Amniotic epithelial cell (primary cell): ENCODE data around the gene COG5.
"Not testable (repeated sequence)": the region's sequence is repeated elsewhere in the genome, so short reads cannot be mapped to it uniquely, and the experiment has no call there.

Experiments
- DNase-seq: peaks from one replicate; pipeline ENCODE4 v3.0.0-alpha.2; 2010; ENCODE audit warnings: low read depth

Gene COG5

DNA sequence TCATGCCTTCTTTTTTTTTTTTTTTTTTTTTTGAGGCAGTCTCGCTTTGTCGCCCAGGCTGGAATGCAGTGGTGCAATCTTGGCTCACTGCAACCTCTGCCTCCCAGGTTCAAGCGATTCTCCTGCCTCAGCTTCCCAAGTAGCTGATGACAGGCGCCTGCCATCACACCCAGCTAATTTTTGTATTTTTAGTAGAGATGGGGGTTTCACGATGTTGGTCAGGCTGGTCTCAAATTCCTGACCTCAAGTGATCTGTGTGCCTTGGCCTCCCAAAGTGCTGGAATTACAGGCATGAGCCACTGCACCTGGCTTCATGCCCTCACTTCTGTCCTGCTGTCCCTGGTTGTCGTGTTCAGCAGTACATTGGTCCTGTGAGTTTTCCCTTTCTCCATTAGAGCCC lies 342.9 kb downstream of the COG5 start:
- DNase-seq = not testable (repeated sequence)

DNA sequence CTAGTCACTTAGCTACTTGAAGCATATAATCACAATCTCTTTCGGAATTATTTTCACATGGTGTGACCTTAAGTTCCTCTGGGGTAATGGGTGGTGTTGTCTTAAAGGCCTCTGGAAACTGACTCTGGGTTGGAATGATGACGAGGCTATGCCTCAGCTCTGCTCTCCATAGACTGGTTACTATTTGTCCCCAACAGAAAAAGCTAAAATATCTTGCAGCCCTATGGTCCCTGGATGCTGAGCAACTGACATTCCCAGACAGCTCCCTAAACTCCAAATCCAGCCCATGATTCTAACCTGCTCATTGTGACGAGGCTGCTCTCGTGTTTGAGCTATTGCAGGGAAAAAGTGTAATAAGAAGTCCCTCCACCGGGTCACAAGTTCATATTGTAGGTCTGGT lies 343.4 kb downstream of the COG5 start:
- no peak for DNase-seq

DNA sequence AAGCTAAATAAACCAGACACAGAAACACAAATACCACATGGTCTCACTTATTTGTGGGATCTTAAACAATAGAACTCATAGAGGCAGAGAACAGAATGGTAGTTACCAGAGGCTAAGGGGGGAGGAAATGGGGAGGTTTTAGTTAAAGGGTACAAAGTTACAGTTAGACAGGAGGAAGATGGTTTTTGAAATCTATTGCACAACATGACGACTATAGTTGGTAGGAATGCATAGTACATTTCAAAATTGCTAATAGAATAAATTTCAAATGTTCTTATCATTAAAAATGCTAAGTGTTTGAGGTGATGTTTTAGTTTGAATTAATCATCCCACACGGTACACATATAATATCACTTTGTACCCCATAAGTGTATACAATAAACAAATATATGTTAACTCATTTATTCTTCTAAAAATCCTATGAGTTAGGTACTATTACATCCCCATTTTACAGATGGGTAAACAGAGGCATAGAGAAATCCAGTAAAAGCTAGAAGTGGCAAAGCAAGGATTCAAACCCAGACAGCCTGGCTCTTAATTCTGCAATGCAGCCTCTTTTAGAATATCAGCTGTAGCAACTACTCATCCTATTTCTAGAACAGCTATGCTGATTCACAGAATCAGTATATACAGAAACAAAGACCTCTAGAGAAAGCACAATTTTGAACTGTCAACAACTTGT lies 344.0 kb downstream of the COG5 start:
- no peak for DNase-seq

DNA sequence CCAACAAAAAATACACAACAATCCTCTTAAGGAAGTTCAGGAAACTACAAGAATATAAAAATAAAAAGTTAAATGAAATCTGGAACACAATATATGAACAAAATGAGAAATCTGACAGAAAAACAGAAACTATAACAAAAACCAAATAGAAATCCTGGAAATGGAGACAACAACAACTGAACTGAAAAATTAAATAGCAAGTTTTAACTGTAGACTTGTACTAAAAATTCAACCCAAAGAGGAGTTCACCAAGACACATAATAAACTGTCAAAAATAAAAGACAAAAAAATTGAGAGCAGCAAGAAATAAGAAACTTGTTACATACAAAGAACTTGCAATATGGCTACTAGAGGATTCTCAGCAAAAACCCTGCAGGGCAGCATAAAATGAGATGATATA lies 349.8 kb downstream of the COG5 start:
- no peak for DNase-seq

DNA sequence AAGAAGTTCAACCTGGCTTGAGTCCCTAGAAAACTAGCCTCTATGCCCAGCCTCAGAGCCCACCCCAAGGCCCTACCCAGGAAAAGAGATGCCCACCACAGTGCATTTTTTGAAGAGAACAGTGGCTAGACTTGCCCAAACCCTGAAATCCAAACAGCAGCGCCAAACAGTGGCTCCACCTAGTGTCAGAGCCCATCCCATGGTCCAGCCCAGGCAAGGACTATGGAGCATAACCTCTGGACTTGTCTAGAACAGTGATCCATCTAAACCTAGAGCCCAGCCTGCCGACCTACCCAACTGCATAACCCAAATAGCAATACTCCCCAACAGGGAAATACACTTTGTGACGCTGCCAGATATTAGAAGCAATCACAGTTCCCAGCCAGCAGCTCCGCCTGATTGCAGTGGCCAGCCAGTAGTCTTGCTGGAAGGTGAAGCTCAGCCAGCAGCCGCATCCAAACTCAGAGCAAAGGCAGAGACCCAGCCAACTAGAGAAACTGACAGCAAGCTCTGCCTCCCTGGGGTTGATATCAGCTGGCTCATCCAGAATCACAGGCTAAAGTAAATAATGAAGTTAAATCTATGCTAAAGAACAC lies 350.4 kb downstream of the COG5 start:
- DNase-seq = no peak

DNA sequence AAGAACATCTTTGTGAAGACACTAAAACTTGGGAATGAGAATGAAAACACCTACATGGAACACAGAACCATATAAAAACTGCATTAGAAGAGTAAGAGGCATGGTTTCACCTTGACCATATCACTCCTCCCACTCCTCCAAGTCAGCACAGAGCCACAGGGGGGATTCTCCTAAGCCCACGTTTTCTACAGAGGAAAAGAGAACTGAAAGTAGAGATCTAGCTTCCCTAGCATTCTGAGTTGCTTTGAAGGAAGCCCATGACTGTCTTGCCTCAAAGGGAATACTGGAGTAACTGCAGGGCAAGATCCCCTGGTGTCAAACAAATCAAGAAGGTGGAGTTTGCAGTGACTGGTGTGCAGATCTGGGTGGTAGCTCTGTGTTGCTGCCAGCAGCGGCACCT lies 351.0 kb downstream of the COG5 start:
- no peak for DNase-seq

DNA sequence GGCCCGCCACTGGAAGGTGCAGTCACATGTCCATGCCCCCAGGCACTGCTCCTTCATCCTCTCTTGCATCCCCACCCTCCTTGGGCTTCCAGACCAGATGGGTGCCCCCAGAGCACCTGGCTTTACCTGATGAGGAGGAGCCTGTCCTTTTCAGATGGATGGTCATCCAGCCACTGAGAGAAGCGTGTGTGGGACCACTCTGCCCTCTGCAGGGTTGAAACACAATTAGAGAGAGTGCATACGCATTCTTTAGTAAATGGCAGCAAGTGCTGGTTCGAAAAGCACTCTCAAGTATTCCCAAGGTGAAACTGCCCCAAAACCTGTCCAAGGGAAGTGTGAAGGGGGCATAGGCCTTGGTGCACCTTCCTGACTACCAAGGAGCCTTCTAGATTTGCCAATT lies 353.3 kb downstream of the COG5 start:
- no peak for DNase-seq

DNA sequence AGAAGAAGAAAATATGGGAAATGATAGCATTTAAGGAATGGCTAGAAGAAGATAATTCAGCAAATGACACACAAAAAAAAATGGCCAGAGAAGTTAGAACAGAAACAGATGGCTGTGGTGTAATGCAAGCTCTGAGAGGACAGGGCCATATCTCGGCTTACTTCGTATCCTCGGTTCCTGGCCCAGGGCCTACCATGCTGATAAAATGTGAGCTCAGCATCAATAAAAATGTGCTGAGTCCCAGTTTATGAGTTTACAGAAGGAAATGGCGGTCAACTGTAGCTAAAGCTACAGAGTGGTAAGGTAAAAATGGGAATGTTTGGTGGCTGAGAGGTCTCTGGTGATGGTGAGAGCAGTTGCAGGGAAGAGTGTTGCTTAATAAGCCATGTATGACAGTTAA lies 354.2 kb downstream of the COG5 start:
- no peak for DNase-seq

DNA sequence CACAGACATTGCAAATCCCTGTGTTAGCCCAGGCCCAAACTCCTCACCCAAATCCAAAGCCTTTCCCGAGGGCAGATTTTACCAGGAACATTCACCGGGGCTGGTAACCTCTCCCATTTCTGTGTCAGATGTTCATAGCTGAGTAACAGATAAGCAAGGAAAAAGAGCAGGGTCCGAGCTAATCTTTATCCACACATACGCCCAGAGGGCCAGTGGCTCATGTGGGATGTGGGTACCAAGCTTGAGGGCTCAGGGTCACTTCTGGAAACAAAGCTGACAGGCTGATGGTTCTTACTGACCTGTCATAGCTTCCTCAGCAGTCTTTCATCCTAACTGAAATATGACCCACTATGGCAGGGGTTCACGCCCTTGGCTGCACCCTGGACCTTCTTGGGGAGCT lies 355.2 kb downstream of the COG5 start:
- no peak for DNase-seq

DNA sequence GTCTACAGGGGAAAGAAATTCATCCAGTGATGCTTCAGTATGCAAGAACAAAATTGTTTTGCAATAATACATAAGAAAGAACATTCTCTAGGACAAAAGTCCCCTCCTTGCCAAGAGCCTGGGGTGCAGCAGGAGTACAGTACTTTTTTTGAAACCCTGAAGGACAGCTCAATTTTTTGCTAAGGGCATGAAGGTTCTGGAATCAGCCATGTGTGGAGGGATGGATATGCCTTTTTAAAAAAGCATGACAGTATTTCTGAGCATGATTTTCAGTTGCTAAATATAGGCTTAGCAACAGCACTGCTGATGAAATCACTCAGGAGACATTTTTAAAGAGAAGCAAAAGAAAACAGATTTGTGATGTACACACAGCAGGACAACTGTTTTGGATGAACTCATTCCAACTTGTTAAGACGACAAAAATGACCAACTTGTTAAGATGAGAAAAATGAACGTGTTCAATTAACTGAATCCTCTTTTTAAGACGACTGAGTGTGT lies 355.6 kb downstream of the COG5 start:
- peak; percentile 48 for DNase-seq

DNA sequence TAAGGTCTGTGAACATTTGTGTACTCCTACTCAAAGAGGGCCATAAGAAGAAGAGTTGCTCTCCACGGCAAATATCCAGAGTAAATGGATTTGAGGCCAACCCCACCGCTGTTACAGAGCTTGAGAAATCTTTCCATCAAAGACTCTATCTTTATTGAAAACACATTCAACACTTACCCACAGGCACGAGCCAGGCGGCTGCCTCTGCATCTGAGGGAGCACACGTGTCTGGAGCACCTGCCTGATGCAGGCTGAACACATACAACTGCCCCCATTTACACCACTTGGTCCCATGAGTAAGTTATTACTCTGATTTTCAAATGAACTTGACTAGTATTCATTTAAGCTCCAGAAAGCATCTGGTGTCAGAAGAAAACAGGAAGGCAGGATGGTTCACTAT lies 356.3 kb downstream of the COG5 start:
- no peak for DNase-seq

DNA sequence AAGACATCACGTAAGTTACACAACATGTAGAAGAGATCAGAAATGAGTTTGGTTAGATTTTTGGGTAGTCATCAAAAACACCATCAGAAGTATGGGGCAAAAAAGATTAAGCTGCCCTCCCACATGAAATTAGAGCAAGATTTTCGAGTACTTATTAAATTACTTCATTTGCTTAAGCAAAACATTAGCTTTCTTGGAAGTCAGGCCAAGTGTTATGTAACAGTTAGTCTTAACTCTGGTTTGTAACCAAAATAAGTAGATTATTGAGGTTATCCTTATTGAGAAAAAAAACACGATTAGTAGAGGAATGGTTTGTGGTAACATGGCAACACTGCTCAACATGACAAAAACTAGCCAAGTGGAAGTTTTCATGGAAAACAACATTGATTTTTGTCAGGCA lies 357.0 kb downstream of the COG5 start:
- DNase-seq = no peak

DNA sequence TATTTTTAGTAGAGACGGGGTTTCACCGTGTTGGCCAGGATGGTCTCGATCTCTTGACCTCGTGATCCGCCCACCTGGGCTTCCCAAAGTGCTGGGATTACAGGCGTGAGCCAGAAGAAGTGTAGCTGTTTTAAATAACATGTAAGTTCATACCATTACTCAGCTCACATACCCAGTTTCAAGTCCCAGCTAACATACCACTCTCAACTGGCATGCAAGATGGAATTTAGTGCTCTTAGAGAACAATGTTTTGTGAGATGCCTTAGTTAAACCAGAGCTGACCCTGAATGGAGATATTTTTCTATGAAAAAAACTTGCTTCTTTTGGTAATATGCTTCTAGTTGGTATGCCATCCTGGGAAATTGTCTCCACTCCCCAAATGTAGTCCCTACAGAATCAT lies 357.6 kb downstream of the COG5 start:
- DNase-seq = no peak

DNA sequence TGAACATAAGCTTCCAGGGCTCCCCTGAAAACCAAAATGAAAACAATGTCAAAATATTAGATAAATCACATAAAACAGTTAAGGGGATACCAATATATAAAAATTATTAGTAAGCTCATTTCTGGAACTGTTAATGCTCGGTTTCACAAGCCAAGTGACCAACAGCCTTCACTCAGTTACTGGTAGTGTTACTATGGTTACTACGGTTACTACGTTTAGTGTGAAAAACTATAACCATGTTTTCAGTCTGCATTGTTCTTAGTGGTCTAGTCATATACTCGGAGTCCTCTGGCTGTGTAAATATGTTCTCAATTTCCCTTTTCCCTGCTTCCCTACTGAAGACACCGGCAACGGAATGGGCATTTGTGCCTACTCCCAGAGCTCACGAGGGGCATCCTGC lies 360.1 kb downstream of the COG5 start:
- DNase-seq = no peak

DNA sequence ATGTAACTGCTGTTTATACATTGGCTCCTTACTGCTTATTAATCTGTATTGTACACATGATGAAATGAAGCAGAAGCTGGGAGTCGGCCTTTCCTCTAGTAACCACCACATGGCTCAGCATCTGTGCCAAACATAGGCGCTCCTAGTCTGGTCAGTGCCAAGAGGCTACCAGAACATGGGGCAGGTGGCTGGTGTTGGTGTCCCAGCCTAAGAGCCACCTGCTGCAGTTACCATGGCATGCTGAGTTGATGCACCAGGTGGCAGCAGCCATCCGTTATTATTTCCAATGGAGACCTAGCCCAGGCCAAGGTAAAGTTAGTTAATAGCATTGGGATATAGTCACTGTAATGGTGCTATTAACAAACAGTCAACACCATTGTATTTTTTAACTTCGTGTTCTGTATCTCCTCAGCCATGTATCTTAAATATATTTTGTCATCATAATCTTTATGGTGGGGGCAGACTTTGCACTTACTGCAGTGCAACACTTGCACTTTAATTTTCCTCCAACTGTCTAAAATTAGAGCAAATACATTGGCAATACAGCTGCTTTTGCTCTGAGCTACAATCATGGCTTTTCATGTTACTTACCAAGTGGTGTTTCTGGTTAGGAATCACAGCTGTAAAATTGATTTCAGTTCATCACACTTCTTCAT lies 361.8 kb downstream of the COG5 start:
- DNase-seq = peak; percentile 20

DNA sequence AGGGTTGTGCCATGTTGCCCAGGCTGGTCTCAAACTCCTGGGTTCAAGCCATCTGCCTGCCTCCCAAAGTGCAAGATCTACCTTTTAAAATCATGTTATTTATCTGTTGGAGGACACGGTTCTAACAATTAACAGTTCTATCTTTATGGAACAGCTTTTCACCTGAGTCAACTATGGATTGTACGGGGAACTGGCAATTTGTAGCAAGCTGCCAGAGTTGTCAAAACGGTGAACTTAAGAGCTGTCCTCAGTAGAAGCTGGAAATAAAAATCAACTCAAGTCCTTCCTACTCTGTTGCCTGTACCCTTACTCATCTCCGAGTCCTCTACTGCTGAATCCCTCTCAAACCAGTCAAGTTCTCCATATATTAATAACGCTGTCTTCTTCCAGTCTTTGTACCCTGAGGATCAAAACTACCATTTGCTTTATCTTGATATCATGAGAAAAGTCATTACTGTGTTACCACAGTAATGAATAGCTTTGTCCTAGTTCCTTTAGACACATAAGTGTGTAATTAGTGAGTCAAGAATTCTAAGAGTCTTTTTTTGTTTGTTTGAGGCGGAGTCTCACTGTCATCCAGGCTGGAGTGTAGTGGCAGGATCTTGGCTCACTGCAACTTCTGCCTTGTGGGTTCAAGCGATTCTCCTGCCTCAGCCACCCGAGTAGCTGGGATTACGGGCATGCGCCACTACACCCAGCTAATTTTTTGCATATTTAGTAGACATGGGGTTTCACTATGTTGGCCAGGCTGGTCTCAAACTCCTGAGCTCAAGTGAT lies 366.7 kb downstream of the COG5 start:
- DNase-seq = no peak

DNA sequence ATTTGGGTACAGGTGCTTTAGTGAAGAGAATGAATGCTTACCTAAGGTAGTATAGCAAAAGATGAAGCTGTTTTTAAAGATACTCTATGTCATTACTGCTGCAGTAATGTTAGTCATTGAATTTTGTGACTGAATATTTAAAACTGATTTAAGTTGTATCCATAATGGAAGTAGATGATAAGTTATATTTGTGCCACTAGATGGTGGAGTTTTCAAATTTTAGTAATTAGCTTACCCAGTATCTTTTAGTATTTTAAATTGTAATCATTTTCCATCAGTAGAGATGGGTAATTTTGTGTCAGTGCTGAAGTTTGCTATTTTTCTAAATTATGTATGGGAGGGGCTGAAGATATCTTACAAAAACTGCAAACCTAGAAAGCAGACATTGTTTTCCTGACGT lies 369.7 kb downstream of the COG5 start:
- no peak for DNase-seq

DNA sequence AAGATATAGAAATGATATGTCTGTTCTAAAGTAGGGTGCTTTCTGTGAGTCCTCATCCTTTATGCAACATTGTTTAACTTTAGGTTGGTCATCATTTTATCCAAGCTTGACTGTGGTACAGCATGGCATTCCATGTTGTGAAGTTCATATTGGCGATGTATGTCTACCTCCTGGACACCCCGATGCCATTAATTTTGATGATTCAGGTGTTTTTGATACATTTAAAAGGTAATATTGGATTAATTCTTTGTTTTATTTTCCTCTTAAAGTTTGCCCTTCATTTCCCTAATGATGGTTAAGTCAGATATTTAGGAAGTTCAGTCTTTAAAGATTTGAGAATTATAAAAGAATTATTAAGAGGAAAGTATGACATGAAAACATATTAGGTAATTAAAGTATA lies 373.6 kb downstream of the COG5 start:
- DNase-seq = no peak

DNA sequence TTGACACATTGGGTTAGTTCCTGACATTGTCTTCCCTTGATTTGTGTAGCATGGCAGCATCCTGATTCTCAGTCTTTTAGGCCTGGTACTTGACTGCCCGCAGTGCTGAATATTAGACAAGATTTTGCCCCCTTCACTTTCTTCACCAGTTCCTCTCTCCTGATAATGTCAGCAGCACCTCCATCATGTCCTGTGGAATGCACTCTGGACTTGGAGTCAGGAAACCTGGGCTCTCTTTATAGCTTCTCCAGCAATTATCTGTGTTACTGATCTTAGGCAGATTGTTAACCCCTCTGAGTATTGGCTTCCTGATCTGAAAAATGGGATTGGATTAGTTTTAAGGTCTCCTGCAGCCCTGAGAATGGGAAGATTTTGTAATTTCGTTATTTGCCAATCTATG lies 375.9 kb downstream of the COG5 start:
- no peak for DNase-seq

DNA sequence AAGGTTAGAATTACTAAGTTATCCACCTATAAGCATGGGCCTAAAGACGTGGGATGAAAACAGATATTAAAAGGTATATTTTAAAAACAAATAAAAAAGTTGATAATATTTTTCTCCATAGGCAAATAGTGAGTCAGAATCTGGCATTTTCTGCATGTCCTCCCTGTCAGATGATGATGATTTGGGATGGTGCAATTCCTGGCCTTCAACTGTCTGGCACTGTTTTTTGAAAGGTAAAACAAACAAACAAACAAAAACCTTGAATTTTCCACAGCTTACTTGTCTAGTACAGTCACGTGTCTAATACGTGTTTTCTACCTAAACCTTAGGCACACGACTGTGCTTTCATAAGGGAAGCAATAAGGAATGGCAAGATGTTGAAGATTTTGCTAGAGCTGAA lies 377.5 kb downstream of the COG5 start:
- peak; percentile 48 for DNase-seq

DNA sequence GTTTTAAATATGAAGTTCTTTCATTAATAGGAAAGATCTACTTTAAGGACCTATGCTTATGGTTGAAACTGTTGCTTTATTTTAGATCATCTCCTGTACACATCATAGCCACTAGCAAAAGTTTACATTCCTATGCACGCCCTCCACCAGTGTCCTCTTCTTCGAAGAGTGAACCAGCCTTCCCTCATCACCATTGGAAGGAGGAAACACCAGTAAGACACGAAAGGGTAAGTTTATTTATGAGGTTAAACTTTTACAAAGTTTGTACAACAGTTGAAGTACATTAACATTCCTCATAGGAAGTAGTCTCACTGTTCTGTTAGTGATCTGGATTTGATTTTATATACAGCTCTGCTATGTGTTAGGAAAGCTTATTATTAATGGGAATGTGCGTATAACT lies 378.0 kb downstream of the COG5 start:
- no peak for DNase-seq

DNA sequence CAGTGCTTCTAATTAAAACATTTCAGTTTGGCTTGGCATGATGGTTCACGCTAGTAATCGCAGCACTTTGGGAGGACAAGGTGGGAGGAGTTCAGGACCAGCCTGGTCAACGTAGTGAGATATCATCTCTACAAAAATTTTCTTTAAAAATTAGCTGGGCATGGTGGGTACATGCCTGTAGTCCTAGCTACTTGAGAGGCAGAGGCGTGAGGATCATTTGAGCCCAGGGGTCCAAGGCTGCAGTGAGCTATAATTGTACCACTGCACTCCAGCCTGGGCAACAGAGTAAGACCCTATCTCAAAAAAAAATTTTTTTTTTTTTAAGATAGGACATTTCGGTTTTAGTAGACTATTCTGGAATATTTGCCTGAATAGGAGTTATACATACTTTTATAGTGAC lies 382.5 kb downstream of the COG5 start:
- DNase-seq = no peak

DNA sequence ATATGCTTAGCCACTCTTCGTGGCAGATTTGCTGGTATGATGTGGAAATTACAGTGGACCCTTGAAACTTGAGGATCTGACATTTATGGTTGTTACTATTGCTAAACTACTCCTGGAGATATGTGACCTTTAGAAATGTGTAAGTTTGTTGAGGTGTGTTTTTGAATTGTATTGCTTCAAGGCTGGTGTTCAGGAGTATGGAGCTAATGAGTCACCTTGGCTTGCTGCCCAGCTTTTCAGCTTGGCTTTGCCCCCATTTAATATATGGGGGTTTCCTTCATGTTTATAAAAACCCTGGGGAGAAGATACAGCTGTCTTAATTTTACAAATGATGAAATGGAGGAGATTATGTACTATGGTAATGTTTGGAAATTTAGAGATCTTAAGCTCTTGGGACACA lies 383.3 kb downstream of the COG5 start:
- peak; percentile 85 for DNase-seq
